Suprapubic skin (tissue), 4 donors: ENCODE measurements around the gene CD68. TPM values are rescaled to one million over a fixed set of nuclear protein-coding genes. Genes with fewer than 3 reads are reported as not detected.
A peak's percentile ranks its signal among the peaks of the same experiment; 100 is the strongest.

Experiments
- DNase-seq, 2 donors: peaks; one replicate each; pipeline ENCODE4 v3.0.0-alpha.2; 2019; ENCODE audit warnings: low spot score in 2 of 2
- H3K27ac ChIP-seq: fragments of 200-600 bp; sonication (generic); one replicate; pipeline ENCODE4 v1.5.1; 2019
- H3K27me3 ChIP-seq: fragments of 200-600 bp; sonication (generic); one replicate; pipeline ENCODE4 v1.5.1; 2019
- H3K36me3 ChIP-seq: fragments of 200-600 bp; sonication (generic); one replicate; pipeline ENCODE4 v1.5.1; 2019
- H3K4me1 ChIP-seq: fragments of 200-600 bp; sonication (generic); one replicate; pipeline ENCODE4 v1.5.1; 2019
- H3K4me3 ChIP-seq: fragments of 200-600 bp; sonication (generic); one replicate; pipeline ENCODE4 v1.5.1; 2019; ENCODE audit warnings: mild to moderate bottlenecking
- H3K9me3 ChIP-seq: fragments of 200-600 bp; sonication (generic); one replicate; pipeline ENCODE4 v1.5.1; 2019
- EP300 ChIP-seq: sonication (generic); formaldehyde crosslinking; IDR thresholded peaks from one replicate; pipeline ENCODE4 v1.6.1; 2017; ENCODE audit warnings: antibody characterized with exemption
- POLR2A ChIP-seq, 2 donors: fragments of 450-650 bp; IDR thresholded peaks; one replicate each; pipeline ENCODE4 v1.6.1; 2017; ENCODE audit warnings: antibody characterized with exemption in 2 of 2, mild to moderate bottlenecking in 2 of 2, moderate library complexity in 2 of 2
- POLR2AphosphoS5 ChIP-seq, 3 donors: sonication (generic); formaldehyde crosslinking; IDR thresholded peaks; one replicate each; pipeline ENCODE4 v1.6.1; 2017; ENCODE audit warnings: antibody characterized with exemption in 3 of 3
- WGBS: methylation state at CpG from one replicate; pipeline ENCODE4 v1.1.5; 2018; 5-methylcytosine and 5-hydroxymethylcytosine counted together
- total RNA-seq, 4 donors: library from RNA; depleted of rRNA; stranded (reverse); fragments of >200 nt; gene quantifications; one replicate each; pipeline ENCODE4 v1.1.0, GENCODE V29; 2016
- TF ChIP-seq, protein P1 (sequence below), 2 donors: fragments of 200-600 bp in 1 of 2; fragments of 450-650 bp in 1 of 2; sonication (generic) in 1 of 2; IDR thresholded peaks; one replicate each; pipeline ENCODE4 v1.5.1; 2016 to 2019; ENCODE audit warnings: antibody characterized with exemption in 2 of 2, mild to moderate bottlenecking in 1 of 2, moderate library complexity in 1 of 2

CD68 gene
- total RNA-seq, 4 donors from 2014 or later = 5.0 to 13.2 (median 9.6) TPM

DNA sequence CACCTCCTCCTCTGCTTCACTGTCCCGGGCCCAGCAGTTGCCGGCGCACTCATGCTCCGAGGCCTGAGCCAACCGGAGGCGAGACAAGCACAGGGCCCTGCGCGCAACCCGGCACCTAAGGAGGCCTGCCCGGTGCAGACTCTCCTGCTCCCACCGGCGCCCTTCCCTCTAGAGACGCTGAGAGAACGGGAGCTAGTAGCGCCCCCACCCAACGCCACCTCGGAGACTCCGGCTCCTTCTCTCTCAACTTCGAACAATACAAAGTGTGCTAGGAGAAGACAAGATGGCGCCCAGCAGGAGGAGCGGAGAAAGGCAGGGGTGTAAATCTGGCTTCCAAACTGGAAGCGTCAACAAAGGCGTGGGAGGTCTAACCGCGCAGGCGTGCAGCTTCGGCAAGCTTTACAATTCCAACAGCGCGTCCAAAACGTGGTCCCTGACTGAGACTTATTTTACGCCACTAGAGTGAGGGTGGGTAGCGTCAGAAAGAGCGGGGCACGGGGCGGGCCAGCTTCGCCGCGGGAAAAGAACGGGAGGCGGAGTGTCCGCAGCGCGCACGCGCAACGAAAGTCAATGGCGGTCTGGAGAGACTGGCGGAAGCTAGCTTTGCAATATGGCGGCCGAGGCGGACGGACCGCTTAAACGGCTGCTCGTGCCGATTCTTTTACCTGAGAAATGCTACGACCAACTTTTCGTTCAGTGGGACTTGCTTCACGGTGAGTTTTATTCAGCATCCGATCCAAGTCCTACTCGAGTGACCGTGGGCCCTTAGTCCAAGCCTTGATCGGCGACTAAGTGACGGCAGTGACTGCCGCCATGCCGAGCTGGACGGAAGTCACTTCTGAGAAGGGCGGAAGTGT is 4.0 kb downstream of the CD68 start, which contains the start of gene MPDU1:
MPDU1 (plus strand) TSS at position 600 of the 857 bp plus-strand sequence; CDS start at position 611, 11 bp downstream.
- H3K27ac ChIP-seq = peak within 1 kb of the TSS; percentile 96
- peaks cover 84% of the 10 kb centered on the region for H3K4me1 ChIP-seq
- H3K9me3 ChIP-seq = no peaks in the 10 kb centered on the region
- DNase-seq = peak; percentile 98
- H3K36me3 ChIP-seq = peaks cover 11% of the 10 kb centered on the region
- WGBS = 9% methylated on average over 60 of the region's 69 CpGs
- no peaks in the 10 kb centered on the region for H3K27me3 ChIP-seq
- TF ChIP-seq POLR2AphosphoS5 (IDR thresholded peaks at IDR 0.05) = peak; percentile 43 to 98 (median 54)
- TF ChIP-seq EP300 = no peak
- TF ChIP-seq POLR2A (IDR thresholded peaks at IDR 0.05) = peak in 1 of 2 donors; percentile 68
- TF ChIP-seq, protein P1, sequence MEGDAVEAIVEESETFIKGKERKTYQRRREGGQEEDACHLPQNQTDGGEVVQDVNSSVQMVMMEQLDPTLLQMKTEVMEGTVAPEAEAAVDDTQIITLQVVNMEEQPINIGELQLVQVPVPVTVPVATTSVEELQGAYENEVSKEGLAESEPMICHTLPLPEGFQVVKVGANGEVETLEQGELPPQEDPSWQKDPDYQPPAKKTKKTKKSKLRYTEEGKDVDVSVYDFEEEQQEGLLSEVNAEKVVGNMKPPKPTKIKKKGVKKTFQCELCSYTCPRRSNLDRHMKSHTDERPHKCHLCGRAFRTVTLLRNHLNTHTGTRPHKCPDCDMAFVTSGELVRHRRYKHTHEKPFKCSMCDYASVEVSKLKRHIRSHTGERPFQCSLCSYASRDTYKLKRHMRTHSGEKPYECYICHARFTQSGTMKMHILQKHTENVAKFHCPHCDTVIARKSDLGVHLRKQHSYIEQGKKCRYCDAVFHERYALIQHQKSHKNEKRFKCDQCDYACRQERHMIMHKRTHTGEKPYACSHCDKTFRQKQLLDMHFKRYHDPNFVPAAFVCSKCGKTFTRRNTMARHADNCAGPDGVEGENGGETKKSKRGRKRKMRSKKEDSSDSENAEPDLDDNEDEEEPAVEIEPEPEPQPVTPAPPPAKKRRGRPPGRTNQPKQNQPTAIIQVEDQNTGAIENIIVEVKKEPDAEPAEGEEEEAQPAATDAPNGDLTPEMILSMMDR (IDR thresholded peaks at IDR 0.05) = no peak
- peak within 1 kb of the TSS; percentile 60 for H3K4me3 ChIP-seq

DNA sequence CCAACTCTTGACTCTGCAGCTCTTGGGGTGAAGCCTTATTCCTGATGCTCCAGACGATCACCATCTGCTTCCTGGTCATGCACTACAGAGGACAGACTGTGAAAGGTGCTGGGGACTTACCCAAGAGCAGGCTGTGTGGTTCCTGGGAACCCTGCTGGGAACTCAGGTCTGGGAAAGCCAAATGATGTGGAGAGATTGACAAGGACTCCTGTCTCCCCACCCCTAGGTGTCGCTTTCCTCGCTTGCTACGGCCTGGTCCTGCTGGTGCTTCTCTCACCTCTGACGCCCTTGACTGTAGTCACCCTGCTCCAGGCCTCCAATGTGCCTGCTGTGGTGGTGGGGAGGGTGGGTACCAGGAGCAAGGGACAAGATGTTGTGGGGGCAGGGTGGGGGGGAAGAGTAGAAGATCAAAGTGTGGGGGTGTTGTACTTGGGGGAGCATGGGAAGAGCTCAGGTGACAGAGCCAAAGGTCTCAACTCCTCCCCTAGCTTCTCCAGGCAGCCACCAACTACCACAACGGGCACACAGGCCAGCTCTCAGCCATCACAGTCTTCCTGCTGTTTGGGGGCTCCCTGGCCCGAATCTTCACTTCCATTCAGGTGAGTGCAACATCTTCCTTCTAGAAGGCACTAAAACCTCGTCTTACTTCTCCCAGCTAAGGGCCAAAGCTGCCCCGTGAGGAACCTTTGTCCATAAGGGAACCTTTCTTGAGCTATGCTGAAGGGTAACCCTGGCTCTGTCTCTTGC is 7.4 kb downstream of the CD68 start:
- no peak for TF ChIP-seq POLR2A (IDR thresholded peaks at IDR 0.05)
- TF ChIP-seq, protein P1 (IDR thresholded peaks at IDR 0.05) = peak; percentile 9 to 54
- no peak for TF ChIP-seq EP300
- no peak for TF ChIP-seq POLR2AphosphoS5 (IDR thresholded peaks at IDR 0.05)
- WGBS = 46% methylated on average over 6 of the region's 9 CpGs
- no peak overlapping the region for H3K4me3 ChIP-seq

DNA sequence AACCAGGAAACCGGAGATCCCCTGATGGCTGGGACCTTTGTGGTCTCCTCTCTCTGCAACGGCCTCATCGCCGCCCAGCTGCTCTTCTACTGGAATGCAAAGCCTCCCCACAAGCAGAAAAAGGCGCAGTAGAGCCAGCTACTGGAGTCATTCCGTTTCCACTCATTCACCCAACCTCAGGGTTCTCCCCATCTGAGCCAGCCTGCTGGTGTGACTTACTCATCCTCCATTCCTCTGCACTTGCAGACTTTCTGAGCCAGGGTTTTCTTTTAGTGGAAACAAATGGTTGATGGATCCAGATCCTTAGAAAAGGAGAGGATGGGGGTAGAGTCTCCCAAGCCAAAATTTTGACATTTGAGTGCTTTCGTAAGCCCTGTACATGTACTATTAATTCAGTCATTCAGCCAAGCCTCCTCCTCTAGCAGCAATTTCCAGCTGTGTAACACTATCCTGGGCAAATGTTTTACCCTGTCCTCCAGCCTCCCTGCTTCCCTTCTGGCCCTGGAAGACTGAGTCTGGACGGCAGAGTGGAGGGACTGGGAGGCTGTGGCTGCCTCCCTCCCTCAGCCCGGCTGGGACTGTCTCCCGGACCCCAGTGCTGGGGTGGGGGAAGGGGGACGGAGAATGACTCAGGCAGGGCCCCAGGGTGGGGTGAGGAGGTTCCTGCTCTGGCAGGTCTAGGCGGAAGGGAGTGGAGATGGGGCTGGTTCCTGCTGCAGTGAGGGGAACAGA is 8.1 kb downstream of the CD68 start:
- Histone ChIP-seq H3K4me1 (peaks cover 76% of the 10 kb centered on the region), H3K9me3 (no peaks in the 10 kb centered on the region), H3K36me3 (peaks cover 22% of the 10 kb centered on the region), H3K27ac (peak overlapping the region; percentile 79), H3K27me3 (no peaks in the 10 kb centered on the region), H3K4me3 (peak overlapping the region; percentile 59)
- WGBS = 41% methylated on average over 12 of the region's 12 CpGs
- TF ChIP-seq POLR2AphosphoS5 (IDR thresholded peaks at IDR 0.05) = no peak
- TF ChIP-seq EP300 = no peak
- no peak for TF ChIP-seq POLR2A (IDR thresholded peaks at IDR 0.05)
- TF ChIP-seq, protein P1 (IDR thresholded peaks at IDR 0.05) = no peak
- no peak for DNase-seq

More for the DNA sequence above, 7.4 kb downstream of the CD68 start:
- H3K9me3 ChIP-seq = no peaks in the 10 kb centered on the region
- DNase-seq = no peak
- H3K36me3 ChIP-seq = peaks cover 15% of the 10 kb centered on the region
- H3K4me1 ChIP-seq = peaks cover 83% of the 10 kb centered on the region
- no peaks in the 10 kb centered on the region for H3K27me3 ChIP-seq
- H3K27ac ChIP-seq = peak overlapping the region; percentile 79

DNA sequence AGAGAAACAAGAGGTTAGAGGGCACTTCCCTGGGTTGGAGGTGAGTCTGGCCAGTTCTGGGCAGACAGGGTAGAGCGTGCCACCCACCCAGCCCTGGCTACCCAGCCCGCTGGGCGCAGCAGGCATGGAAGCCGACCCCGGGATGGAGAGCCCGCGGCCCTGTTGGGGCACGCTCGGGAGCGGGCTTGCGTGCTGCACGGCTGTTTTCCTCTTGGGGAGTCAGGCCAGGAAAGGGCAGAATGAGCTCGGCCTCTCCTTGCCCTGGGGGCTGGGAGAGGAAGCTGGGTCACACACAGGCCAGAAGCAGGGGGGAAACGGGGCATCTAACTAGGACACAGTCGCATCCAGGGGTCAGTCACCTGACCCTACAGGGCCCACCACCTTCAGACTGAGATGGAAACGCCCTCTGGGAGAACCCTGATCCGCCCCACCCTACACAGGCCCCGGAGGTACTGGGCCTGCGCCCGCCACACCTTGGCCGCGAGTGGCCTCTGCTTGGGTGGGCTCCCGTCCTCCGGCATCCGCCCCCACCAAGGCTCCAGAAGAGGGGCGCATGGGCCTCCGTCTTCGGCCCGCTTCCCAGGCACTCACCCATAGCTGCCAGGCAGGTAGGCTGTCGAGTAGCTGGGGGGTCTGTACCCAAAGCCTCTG is 9.2 kb downstream of the CD68 start:
- Histone ChIP-seq H3K27me3 (no peaks in the 10 kb centered on the region), H3K9me3 (no peaks in the 10 kb centered on the region), H3K4me3 (peak overlapping the region; percentile 59), H3K36me3 (peaks cover 33% of the 10 kb centered on the region), H3K4me1 (peaks cover 69% of the 10 kb centered on the region), H3K27ac (peak overlapping the region; percentile 79)
- DNase-seq = no peak
- WGBS = 32% methylated on average over 24 of the region's 30 CpGs
- TF ChIP-seq POLR2A (IDR thresholded peaks at IDR 0.05) (no peak), EP300 (no peak), POLR2AphosphoS5 (IDR thresholded peaks at IDR 0.05) (no peak)
- TF ChIP-seq, protein P1 (IDR thresholded peaks at IDR 0.05) = no peak
